H1 (cell line): ENCODE results near the gene CHD5. TPM values are rescaled to one million over a fixed set of nuclear protein-coding genes. Genes with fewer than 3 reads are reported as not detected.

Source experiments
- MAFK ChIP-seq: IDR thresholded peaks from 2 replicates; pipeline ENCODE4 v1.6.1; 2012; ENCODE audit warnings: low read depth, mild to moderate bottlenecking, improper control_type of control experiment, low read length
- RBBP5 ChIP-seq: IDR thresholded peaks from 2 replicates; pipeline ENCODE4 v1.7.1; 2012; ENCODE audit warnings: low read depth, mild to moderate bottlenecking, inconsistent platforms, low read length, moderate library complexity, borderline replicate concordance
- RNF2 ChIP-seq: fragments of 200-900, 300-1000 bp; sonication (generic); IDR thresholded peaks from 2 replicates; pipeline ENCODE4 v1.7.1; 2016; ENCODE audit warnings: borderline replicate concordance, low read depth, mild to moderate bottlenecking, antibody characterized with exemption, low read length; ENCODE audit not compliant: poor library complexity, severe bottlenecking; ENCODE audit errors: missing control alignments
- SIRT6 ChIP-seq: IDR thresholded peaks from one replicate; pipeline ENCODE4 v1.7.1; 2012; ENCODE audit warnings: low read length, inconsistent platforms
- SP4 ChIP-seq: IDR thresholded peaks from 2 replicates; pipeline ENCODE4 v1.6.1; 2012; ENCODE audit warnings: low read length, inconsistent platforms
- SUZ12 ChIP-seq: fragments of 200-600 bp; sonication (generic); IDR thresholded peaks from 2 replicates; pipeline ENCODE4 v1.6.1; 2012; ENCODE audit warnings: mild to moderate bottlenecking, inconsistent platforms, low read length, moderate library complexity, mixed read lengths
- TBP ChIP-seq: IDR thresholded peaks from 2 replicates; pipeline ENCODE4 v1.6.1; 2011; ENCODE audit warnings: low read depth, low read length, improper control_type of control experiment
- YY1 ChIP-seq: IDR thresholded peaks from 2 replicates; pipeline ENCODE4 v1.6.1; 2011; ENCODE audit warnings: low read depth, mild to moderate bottlenecking, low read length
- polyA plus RNA-seq, 7 experiments: library from polyadenylated mRNA; depleted of rRNA in 3 of 7; stranded (reverse) in 5 of 7; unstranded in 2 of 7; fragments of >200 nt in 5 of 7; fragments of 200-250 nt in 2 of 7; gene quantifications; 1 replicate in 5 of 7; 2 replicates in 1 of 7; 4 replicates in 1 of 7; pipeline versions ENCODE4 v1.2.1 to v1.2.3, GENCODE V29; 2011 to 2013; ENCODE audit warnings: missing spikeins in 2 of 7, mixed read lengths in 2 of 7
- total RNA-seq: library from RNA; stranded (reverse); fragmentation: NEBNext Ultra II Directional; extraction: Animal tissue kit (Norgen Biotek cat#: 25700); gene quantifications from 2 replicates; pipeline ENCODE4 v1.2.1, GENCODE V29; 2021
- TF ChIP-seq, protein P1 (sequence below): fragments of 300-600 bp; sonication (generic); IDR thresholded peaks from 2 replicates; pipeline ENCODE4 v1.7.1; 2012; ENCODE audit warnings: low read length, moderate library complexity, mild to moderate bottlenecking, inconsistent platforms; ENCODE audit not compliant: insufficient replicate concordance

CHD5 gene
- total and polyA plus RNA-seq, 2 of the 8 experiments (the other 6 are each of a cell fraction or from before 2014, with no cell fraction given): 0.42 to 1.8 TPM

DNA sequence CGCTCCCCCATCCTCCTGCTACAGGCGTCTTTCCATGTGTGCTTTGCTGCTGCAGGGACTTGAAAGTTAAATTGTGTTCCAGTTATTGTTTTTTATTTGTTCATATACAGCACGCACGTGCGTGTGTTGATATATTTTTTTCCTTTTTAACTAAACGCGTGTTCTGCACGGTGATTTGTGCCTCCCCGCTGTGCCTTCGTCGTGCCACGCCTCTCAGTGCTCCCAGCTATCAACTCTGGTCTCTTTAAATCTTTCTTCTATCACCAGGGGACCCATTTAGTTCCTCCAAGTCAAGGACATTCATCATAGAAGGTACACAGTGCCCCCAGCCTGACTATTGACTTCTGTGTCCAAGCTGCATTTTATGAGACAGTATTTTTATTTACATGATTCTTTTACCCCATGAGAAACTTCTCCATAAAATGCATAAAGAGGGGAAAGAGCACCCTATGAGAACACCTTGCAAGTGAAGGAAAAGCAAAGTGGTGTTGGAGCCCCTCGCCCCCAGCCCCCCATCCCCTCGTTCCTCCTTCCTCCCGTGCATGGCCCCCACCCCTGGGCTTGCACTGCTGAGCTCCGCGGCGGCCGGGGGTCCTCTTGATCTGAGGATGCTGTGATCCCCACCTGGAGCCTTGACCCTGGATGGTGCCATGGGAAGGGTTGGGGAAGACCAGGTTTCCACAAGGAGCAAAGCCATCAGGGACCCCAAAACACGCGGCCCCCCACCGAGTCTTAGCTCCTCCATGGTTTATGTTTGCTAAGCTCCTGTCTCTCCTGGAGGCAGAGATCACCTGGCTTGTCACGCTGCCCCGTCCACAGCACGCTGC is 88.9 kb downstream of the CHD5 start (continued):
- TF ChIP-seq, protein P1, sequence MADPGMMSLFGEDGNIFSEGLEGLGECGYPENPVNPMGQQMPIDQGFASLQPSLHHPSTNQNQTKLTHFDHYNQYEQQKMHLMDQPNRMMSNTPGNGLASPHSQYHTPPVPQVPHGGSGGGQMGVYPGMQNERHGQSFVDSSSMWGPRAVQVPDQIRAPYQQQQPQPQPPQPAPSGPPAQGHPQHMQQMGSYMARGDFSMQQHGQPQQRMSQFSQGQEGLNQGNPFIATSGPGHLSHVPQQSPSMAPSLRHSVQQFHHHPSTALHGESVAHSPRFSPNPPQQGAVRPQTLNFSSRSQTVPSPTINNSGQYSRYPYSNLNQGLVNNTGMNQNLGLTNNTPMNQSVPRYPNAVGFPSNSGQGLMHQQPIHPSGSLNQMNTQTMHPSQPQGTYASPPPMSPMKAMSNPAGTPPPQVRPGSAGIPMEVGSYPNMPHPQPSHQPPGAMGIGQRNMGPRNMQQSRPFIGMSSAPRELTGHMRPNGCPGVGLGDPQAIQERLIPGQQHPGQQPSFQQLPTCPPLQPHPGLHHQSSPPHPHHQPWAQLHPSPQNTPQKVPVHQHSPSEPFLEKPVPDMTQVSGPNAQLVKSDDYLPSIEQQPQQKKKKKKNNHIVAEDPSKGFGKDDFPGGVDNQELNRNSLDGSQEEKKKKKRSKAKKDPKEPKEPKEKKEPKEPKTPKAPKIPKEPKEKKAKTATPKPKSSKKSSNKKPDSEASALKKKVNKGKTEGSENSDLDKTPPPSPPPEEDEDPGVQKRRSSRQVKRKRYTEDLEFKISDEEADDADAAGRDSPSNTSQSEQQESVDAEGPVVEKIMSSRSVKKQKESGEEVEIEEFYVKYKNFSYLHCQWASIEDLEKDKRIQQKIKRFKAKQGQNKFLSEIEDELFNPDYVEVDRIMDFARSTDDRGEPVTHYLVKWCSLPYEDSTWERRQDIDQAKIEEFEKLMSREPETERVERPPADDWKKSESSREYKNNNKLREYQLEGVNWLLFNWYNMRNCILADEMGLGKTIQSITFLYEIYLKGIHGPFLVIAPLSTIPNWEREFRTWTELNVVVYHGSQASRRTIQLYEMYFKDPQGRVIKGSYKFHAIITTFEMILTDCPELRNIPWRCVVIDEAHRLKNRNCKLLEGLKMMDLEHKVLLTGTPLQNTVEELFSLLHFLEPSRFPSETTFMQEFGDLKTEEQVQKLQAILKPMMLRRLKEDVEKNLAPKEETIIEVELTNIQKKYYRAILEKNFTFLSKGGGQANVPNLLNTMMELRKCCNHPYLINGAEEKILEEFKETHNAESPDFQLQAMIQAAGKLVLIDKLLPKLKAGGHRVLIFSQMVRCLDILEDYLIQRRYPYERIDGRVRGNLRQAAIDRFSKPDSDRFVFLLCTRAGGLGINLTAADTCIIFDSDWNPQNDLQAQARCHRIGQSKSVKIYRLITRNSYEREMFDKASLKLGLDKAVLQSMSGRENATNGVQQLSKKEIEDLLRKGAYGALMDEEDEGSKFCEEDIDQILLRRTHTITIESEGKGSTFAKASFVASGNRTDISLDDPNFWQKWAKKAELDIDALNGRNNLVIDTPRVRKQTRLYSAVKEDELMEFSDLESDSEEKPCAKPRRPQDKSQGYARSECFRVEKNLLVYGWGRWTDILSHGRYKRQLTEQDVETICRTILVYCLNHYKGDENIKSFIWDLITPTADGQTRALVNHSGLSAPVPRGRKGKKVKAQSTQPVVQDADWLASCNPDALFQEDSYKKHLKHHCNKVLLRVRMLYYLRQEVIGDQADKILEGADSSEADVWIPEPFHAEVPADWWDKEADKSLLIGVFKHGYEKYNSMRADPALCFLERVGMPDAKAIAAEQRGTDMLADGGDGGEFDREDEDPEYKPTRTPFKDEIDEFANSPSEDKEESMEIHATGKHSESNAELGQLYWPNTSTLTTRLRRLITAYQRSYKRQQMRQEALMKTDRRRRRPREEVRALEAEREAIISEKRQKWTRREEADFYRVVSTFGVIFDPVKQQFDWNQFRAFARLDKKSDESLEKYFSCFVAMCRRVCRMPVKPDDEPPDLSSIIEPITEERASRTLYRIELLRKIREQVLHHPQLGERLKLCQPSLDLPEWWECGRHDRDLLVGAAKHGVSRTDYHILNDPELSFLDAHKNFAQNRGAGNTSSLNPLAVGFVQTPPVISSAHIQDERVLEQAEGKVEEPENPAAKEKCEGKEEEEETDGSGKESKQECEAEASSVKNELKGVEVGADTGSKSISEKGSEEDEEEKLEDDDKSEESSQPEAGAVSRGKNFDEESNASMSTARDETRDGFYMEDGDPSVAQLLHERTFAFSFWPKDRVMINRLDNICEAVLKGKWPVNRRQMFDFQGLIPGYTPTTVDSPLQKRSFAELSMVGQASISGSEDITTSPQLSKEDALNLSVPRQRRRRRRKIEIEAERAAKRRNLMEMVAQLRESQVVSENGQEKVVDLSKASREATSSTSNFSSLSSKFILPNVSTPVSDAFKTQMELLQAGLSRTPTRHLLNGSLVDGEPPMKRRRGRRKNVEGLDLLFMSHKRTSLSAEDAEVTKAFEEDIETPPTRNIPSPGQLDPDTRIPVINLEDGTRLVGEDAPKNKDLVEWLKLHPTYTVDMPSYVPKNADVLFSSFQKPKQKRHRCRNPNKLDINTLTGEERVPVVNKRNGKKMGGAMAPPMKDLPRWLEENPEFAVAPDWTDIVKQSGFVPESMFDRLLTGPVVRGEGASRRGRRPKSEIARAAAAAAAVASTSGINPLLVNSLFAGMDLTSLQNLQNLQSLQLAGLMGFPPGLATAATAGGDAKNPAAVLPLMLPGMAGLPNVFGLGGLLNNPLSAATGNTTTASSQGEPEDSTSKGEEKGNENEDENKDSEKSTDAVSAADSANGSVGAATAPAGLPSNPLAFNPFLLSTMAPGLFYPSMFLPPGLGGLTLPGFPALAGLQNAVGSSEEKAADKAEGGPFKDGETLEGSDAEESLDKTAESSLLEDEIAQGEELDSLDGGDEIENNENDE: no peak
- TF ChIP-seq RBBP5 (no peak), MAFK (no peak), SIRT6 (no peak), RNF2 (no peak), YY1 (no peak), SUZ12 (no peak), SP4 (no peak), TBP (no peak)
